HEK293T (cell line): ENCODE measurements around the gene DDX10.

ENCODE experiments used
- CTCF ChIA-PET: fragments of 350-600 bp; formaldehyde crosslinking; extraction: SDS; loops from one replicate; lab custom pipeline; 2021; ENCODE audit warnings: antibody characterized with exemption, inconsistent platforms; lab: Yijun Ruan, JAX
- POLR2A ChIA-PET: fragments of 350-600 bp; formaldehyde crosslinking; extraction: SDS; loops from one replicate; lab custom pipeline; 2020; ENCODE audit warnings: antibody characterized with exemption, inconsistent platforms; lab: Yijun Ruan, JAX
- DNase-seq: peaks from one replicate; pipeline ENCODE4 v3.0.0; 2012; ENCODE audit warnings: mixed read lengths; ENCODE audit errors: extremely low spot score
- ARNT ChIP-seq: fragments of 450-650 bp; IDR thresholded peaks from 2 replicates; pipeline ENCODE4 v1.6.1; 2017; ENCODE audit warnings: mild to moderate bottlenecking
- BHLHE40 ChIP-seq: fragments of 450-650 bp; IDR thresholded peaks from 2 replicates; pipeline ENCODE4 v1.6.1; 2016; ENCODE audit warnings: mild to moderate bottlenecking, moderate library complexity, borderline replicate concordance
- CTBP1 ChIP-seq: fragments of 450-650 bp; IDR thresholded peaks from 2 replicates; pipeline ENCODE4 v1.6.1; 2016; ENCODE audit warnings: borderline replicate concordance
- ELF4 ChIP-seq: fragments of 450-650 bp; IDR thresholded peaks from 2 replicates; pipeline ENCODE4 v1.6.1; 2017; ENCODE audit warnings: antibody characterized with exemption
- FOXA1 ChIP-seq: fragments of 450-650 bp; IDR thresholded peaks from 2 replicates; pipeline ENCODE4 v1.6.1; 2016; ENCODE audit warnings: mild to moderate bottlenecking
- FOXK2 ChIP-seq: fragments of 450-650 bp; IDR thresholded peaks from 2 replicates; pipeline ENCODE4 v1.6.1; 2016; ENCODE audit warnings: mild to moderate bottlenecking
- FOXM1 ChIP-seq: fragments of 450-650 bp; IDR thresholded peaks from 2 replicates; pipeline ENCODE4 v1.6.1; 2017; ENCODE audit warnings: mild to moderate bottlenecking, borderline replicate concordance
- HDGF ChIP-seq: fragments of 450-650 bp; IDR thresholded peaks from 2 replicates; pipeline ENCODE4 v1.6.1; 2017; ENCODE audit warnings: antibody characterized with exemption, borderline replicate concordance
- L3MBTL2 ChIP-seq: fragments of 450-650 bp; conservative IDR thresholded peaks from 2 replicates; pipeline ENCODE4 v1.6.1; 2016; ENCODE audit warnings: mild to moderate bottlenecking
- LEF1 ChIP-seq: fragments of 450-650 bp; IDR thresholded peaks from 2 replicates; pipeline ENCODE4 v1.6.1; 2017; ENCODE audit warnings: mild to moderate bottlenecking, borderline replicate concordance
- NFRKB ChIP-seq: fragments of 450-650 bp; IDR thresholded peaks from 2 replicates; pipeline ENCODE4 v1.6.1; 2016; ENCODE audit warnings: mild to moderate bottlenecking, moderate library complexity
- PKNOX1 ChIP-seq: fragments of 450-650 bp; IDR thresholded peaks from 2 replicates; pipeline ENCODE4 v1.6.1; 2016
- SP1 ChIP-seq: fragments of 450-650 bp; IDR thresholded peaks from 2 replicates; pipeline ENCODE4 v1.6.1; 2017
- SUZ12 ChIP-seq: fragments of 450-650 bp; IDR thresholded peaks from 2 replicates; pipeline ENCODE4 v1.6.1; 2016; ENCODE audit warnings: mild to moderate bottlenecking
- TARDBP ChIP-seq: fragments of 450-650 bp; IDR thresholded peaks from 2 replicates; pipeline ENCODE4 v1.6.1; 2016
- ZNF384 ChIP-seq: fragments of 450-650 bp; IDR thresholded peaks from 2 replicates; pipeline ENCODE4 v1.6.1; 2016

The DDX10 gene

DNA sequence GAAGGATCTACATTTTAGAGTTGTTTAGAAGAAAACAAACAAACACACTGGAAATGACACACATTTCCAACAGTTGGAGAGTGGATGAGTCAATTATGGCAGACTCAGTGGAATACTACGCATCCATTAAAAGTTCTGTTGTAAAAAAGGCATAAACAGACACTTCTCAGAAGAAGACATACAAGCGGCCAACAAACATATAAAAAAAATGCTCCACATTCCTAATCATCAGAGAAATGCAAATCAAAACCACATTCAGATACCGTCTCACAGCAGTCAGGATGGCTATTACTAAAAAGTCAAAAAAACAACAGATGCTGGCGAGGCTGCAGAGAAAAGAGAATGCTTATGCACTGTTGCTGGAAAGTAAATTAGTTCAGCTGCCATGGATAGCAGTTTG is 298.2 kb downstream of the DDX10 start:
- DNase-seq, result no peak
- ChIA-PET POLR2A (no interaction called here), CTCF (no interaction called here)
- no peak for TF ChIP-seq FOXA1
- no peak for TF ChIP-seq PKNOX1
- no peak for TF ChIP-seq L3MBTL2
- TF ChIP-seq TARDBP, result no peak
- TF ChIP-seq HDGF, result no peak

DNA sequence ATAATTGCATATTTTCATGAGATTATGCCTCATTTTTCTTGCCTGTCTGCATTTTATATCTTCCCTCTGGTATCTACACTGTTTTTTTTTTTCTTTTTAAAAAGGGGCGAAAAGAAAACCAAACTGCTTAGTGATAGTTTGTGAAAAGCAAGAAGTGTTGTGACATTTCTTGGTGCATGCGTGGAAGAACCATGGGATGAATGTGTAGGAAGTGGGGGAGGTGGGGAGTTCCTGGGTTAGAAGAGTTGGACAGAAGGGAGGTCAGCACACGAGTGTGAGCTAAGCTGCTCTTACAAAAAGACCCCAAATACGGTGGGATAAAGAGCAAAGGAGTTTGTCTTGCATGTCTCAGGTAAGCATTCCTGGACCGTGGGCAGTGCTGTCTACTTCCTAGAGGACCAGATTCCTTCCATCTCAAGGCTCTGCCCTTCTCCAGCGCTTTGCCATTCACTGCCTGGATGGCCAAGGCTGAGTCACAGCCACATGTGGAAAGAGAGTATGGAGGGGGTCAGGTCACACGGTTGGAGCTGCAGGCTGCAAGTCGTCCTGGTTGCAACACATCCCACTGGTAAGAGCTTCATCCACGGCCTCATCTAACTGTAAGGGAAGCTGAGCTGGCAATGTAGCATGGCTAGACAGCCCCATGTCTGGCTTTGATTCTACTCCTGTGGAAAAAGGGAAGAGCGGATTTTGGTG is 300.6 kb downstream of the DDX10 start:
- no peak for DNase-seq
- TF ChIP-seq NFRKB (no peak), L3MBTL2 (no peak), LEF1 (no peak), BHLHE40 (no peak), PKNOX1 (no peak)
- ChIA-PET POLR2A (no interaction called here), CTCF (no interaction called here)

- no peak for DNase-seq
- ChIA-PET CTCF (no interaction called here), POLR2A (no interaction called here)
- no peak for TF ChIP-seq PKNOX1
- no peak for TF ChIP-seq FOXK2
- no peak for TF ChIP-seq CTBP1
- no peak for TF ChIP-seq FOXM1
- TF ChIP-seq TARDBP, result no peak
- TF ChIP-seq L3MBTL2, result no peak
- no peak for TF ChIP-seq ELF4
These were observed 301.3 kb downstream of the DDX10 start for GRCh38 chr11:108966206-108966605.

DNA sequence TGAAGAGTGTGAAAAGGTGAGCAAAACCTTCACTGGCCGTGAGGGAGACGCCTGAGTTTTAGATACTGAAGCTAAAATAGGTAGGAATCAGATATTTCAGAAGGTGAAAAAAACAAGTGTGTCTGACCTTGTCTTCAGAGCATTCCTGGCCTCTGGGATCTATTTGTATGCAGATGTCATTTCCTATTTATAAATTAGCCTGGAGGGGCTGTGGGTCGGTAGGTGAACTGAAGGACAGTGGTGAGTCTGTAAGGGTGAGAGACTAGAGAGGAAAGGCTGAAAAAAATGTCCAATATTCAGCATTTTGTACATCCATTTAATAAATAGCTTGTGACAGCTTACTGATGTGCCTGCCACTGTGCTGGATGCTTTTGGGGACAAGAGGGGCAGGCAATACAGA is 302.1 kb downstream of the DDX10 start:
- ChIA-PET CTCF (no interaction called here), POLR2A (no interaction called here)
- DNase-seq, result no peak
- no peak for TF ChIP-seq BHLHE40
- TF ChIP-seq SP1, result no peak
- TF ChIP-seq LEF1, result no peak

DNA sequence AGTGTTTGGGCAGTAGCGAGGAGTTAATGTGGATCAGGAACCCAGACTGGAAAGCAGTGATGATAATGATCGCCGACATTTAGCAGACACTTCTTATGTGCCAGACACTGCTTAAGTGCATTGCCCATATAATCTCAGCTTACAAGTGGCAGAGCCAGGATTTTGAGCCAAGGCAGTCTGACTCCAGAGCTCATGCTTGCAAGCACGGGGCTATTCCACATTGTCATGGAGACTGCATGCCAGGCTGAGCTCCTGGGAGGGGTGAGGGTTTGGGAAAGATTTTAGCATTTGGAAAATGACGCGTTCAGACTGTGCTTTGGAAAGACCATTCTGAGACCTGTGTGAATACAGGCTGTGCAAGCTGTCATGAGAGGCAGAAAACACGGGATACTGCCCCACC is 302.7 kb downstream of the DDX10 start:
- CTCF ChIA-PET, result no interaction called here
- TF ChIP-seq HDGF (no peak), FOXK2 (no peak), ELF4 (no peak), BHLHE40 (no peak), SP1 (no peak), L3MBTL2 (no peak), PKNOX1 (no peak)
- POLR2A ChIA-PET, result no interaction called here
- DNase-seq, result no peak

DNA sequence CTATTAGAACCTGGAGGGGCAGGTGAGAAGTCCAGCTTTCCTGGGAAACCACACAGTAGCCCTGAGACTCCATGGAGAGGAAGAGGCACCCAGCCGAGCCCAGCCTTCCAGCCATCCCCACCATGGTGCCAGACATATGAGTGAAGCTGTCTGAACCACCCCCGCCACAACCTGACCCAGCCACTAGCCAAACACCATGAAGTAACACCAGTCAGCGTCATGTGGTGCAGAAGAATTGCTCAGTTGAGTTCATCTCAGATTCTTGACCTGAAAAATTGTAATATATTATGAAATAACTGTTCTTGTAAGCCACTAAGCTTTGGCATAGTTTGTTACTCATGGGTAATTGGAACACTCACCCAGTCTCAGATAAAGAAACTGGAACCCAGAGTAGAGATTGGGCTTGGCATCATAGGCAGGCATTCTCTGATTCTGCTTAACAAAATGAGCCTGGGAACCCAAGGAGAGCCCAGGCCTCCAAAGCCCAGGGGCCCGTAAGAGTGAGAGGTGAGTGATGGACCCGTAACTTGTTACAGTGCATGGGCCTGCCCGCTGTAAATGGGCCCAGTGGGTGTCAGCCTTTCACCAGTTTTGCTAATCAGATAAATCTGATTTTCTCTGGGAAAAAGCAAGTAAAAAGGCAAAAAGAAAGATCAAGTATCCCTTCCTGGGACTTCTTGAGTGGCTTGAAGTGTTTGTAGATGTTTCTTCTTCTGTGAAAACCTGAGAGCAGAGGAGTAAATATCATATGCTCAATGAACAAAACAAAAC is 305.5 kb downstream of the DDX10 start:
- TF ChIP-seq ELF4, result no peak
- no peak for TF ChIP-seq ARNT
- TF ChIP-seq BHLHE40, result no peak
- TF ChIP-seq FOXM1, result no peak
- TF ChIP-seq L3MBTL2, result no peak
- TF ChIP-seq HDGF, result no peak
- TF ChIP-seq TARDBP, result no peak
- no peak for TF ChIP-seq FOXA1
- TF ChIP-seq FOXK2, result no peak
- no peak for DNase-seq
- ChIA-PET CTCF (no interaction called here), POLR2A (no interaction called here)

- POLR2A ChIA-PET, result no interaction called here
- CTCF ChIA-PET, result interaction anchor here (0.6 kb wide), 1 partner anchor 877 kb away, joined by 3 read pairs; no protein-coding TSS in a partner anchor
- no peak for TF ChIP-seq ZNF384
- TF ChIP-seq TARDBP, result no peak
- no peak for TF ChIP-seq PKNOX1
- no peak for TF ChIP-seq BHLHE40
- TF ChIP-seq FOXK2, result no peak
- TF ChIP-seq L3MBTL2, result no peak
- no peak for TF ChIP-seq ARNT
- no peak for TF ChIP-seq FOXM1
- TF ChIP-seq HDGF, result no peak
- TF ChIP-seq FOXA1, result no peak
- no peak for TF ChIP-seq SUZ12
- no peak for TF ChIP-seq LEF1
- no peak for TF ChIP-seq ELF4
- TF ChIP-seq NFRKB, result no peak
- no peak for DNase-seq
These were observed 308.7 kb downstream of the DDX10 start for GRCh38 chr11:108973402-108974162.
